Measurements from ENCODE around the gene SYTL4.

The SYTL4 gene

DNA sequence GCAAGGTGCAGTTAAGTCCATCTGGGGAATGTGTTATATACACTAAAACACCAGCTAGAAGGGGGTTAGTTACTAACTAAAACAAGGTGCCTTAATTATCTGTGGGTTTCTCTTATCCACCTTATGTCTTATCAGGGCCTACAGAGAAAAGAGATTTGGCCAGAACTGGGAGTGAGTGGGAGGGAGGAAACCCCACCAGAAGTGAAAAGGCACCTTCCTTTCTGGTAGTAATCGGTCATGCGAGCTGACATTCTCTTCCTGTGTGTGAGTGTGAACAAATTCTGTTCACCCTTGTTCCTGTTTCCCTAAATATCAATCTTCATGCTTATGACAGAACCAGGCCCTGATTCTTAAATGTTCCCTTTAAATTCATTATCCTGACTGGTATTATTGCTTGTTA lies 44.4 kb downstream of the SYTL4 start:
- no peak for DNase-seq (ENCODE audit: low spot score)

- DNase-seq (ENCODE audit: low spot score), result no peak
These were observed 44.8 kb downstream of the SYTL4 start for GRCh38 chrX:100687128-100687527.

- DNase-seq (ENCODE audit: low spot score), result no peak
These were observed 46.0 kb downstream of the SYTL4 start for GRCh38 chrX:100685997-100686305.

DNA sequence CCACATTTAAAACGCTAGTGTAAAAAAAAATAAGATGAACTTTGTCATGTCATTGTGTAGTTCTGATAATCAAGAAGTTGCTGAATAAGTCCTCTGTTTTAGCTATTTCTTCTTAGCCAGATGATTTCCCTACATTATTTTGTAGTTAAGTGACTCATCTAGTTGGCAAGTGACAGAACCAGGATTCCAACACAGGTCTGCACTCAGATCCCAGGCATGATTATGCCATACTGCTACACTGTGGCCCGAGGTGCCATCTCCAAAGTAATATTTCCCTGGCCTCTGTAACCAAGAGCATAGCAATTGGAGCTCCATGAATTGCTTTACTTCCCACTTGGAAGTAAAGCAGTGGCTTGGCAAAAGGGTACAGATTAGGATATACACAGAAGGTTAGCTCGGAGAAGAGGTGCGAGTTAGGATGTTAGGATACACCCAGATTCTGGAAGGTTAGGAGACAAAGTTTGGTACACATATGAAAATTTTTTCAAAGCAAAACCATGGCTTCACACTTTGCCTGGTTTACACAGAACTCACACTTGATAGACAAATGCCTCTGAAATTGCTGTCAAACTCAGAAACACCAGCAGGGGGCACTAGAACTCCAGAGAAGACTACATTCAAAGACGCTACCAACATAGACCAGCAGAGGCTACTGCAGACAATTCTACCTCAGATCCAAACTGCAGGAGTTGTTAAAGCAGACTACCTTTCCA lies 46.5 kb downstream of the SYTL4 start:
- peak; percentile 45 for DNase-seq (ENCODE audit: low spot score)

- DNase-seq (ENCODE audit: low spot score), result no peak
These were observed 49.0 kb downstream of the SYTL4 start for GRCh38 chrX:100682939-100683338.

DNA sequence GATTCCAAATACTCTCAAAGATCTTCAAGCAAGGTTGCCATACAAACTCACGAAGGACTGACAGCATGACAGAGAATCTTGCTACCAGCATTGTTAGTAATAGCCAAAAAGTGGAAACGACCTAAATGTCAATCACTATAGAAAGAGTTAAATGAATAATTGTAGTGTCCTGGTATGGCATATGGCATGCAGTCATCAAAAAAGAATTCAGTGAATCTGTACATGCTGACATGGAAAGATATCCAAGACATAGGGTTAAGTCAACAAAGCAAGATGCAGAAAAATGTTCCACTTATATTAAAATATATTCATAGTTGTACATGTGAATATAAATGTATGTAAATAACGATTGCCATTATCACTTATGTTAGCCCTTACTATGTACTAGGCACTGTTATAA lies 50.3 kb downstream of the SYTL4 start:
- DNase-seq (ENCODE audit: low spot score), result no peak

- no peak for DNase-seq (ENCODE audit: low spot score)
These were observed 51.2 kb downstream of the SYTL4 start for GRCh38 chrX:100680756-100681155.

DNA sequence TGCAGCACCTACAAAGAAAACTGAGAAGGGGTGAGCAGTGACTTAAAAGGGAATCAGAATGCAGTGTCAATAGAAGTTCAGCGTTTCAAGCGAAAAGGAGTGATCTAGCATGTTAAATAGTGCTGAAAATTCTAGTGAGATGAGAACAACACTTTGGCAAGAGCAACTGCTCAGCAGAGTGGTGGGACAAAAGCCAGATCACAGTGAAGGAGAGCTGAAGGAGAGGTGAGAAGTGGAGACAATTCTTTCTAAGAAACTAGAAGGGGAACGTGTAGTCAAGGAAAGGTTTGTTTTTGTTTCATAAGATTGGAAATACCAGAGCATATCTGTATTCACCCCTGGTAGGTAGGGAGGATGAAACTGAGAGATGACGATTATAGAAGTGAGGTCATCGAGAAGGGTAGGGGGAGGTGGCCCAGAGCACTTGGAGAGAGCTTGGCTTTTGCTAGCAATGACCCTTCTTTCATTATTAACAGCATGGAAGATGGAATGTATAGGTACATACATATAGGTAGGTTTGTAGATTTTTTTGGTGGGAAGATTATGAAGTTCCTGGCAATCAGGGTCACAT lies 54.2 kb downstream of the SYTL4 start:
- no peak for DNase-seq (ENCODE audit: low spot score)

DNA sequence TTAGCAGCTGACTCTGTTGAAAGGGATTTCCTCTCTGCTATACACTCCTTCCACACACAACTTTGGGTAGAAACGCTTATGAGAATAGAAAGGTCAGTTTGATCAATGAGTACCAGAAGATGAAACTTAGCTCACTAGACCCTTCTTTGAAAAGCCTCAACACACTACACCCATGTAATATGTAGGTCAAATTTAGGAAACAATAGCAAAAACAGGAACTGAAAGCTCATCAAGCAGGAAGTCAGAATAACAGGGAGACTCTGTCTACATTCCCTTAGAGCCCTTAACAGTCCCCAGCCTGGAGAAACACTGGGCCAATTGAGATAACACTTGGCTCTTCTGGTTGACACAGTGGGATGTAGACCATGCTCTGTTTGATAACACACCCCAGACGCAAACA lies 57.2 kb downstream of the SYTL4 start:
- no peak for DNase-seq (ENCODE audit: low spot score)

DNA sequence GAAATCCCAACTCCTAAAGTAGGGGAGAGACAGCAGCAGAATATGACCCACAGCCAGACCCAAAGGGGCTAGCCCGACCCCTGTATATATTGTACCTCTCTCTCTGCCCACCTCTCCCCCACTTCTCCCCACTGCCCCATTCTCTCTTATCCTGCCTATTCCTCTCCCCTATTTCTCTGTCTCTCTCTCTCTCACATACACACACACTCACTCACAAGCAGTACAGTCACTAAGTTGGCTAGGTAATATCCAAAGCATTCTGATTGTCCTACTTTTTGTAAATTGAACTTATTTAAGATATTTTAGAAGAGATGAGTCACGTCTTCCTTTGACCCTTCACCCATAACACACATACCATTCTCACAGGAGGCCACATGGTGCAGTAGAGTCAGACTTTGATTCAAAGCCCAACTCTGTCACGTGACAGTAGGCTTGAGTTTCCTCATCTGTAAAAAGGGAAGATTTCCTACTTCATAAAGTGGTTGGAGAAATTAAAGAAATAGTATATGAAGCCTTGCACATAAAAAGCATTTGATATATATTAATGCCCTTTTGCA lies 58.4 kb downstream of the SYTL4 start:
- DNase-seq (ENCODE audit: low spot score), result no peak

DNA sequence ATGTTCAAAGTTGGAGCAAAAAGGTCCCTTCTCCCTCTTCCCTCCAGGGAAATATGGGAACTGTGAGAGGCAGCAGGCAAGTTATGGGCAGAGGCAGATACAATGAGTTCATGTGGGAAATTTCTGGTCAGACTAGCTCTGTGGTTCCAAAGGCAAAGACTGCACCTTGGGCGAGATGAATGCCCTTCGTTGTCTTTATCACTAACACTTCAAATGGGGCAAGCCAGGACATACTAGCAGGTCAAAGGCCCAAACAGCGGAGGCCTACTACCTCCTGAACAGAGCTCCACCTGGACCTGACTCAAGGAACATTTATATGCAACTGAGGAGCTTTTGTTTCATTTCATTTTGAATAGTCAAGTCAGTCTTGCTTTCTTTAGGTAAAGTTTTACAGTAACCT lies 59.0 kb downstream of the SYTL4 start:
- no peak for DNase-seq (ENCODE audit: low spot score)

GRCh38 chrX:100663642-100664041 lies 68.3 kb downstream of the SYTL4 start:
- DNase-seq (ENCODE audit: low spot score), result no peak

DNA sequence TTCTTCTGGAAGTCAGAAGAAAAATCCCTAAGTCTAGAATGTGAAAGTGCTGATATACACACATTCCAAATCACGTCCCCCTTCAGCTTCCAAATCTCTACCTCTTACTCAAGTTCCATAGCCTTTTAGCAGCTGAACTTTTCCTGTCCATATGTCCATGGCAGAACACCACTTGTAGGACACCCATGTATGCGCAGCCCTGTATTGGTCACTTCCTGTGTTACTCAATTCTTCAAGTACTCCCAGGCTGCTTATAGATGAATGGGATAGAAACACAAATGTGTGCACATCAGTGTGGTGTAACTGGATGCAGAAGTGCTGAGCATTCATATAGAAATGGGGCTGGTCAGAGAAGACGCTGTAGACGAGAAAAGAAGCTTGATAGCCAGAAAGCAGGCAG lies 69.1 kb downstream of the SYTL4 start:
- no peak for DNase-seq (ENCODE audit: low spot score)

GRCh38 chrX:100662170-100662569 lies 69.8 kb downstream of the SYTL4 start:
- no peak for DNase-seq (ENCODE audit: low spot score)

GRCh38 chrX:100659431-100660137 lies 72.3 kb downstream of the SYTL4 start:
- no peak for DNase-seq (ENCODE audit: low spot score)

DNA sequence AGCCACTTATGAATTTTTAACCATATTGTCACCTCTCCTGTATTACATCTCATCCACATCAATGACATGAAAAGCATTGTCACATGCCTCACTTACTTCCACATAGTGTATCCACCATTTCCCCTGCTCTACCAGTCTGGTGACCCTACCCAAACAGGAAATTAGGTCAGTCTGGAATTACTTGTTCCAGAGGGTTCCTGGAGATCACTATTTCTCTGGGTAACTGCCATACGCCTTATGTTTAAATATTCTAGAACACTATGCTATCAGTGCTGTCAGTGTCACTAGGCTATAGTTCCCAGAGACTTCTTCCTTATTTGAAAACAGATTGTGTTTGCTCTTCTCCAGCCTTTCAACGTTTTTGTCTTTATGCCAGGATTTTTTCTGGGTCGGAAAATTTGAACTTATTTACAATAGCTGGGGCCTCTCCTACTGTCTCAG lies 73.0 kb downstream of the SYTL4 start:
- no peak for DNase-seq (ENCODE audit: low spot score)

GRCh38 chrX:100654261-100654660 lies 77.7 kb downstream of the SYTL4 start:
- DNase-seq (ENCODE audit: low spot score), result no peak

- DNase-seq (ENCODE audit: low spot score), result no peak
These were observed 79.7 kb downstream of the SYTL4 start for GRCh38 chrX:100652266-100652665.

DNA sequence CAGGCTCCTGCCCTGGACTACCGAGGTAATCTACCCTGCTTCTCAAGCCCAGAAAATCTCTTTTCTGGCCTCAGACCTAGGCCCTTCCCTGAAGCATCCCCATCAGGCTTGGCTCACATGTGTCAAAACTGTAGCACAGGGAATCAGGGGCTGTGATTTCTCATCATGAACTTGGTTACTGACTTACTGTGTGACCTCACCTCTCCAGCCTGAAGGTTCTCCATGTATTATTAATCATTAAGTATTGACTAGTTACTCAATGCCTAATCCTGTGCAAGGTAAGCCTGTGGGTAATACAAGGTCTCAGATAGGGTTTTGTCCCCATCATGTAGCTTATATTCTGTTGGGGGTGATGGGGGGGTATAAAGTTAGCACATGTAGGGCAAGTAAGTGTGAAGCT lies 81.1 kb downstream of the SYTL4 start:
- DNase-seq (ENCODE audit: low spot score), result no peak

GRCh38 chrX:100649550-100650356 lies 82.2 kb downstream of the SYTL4 start:
- peak; percentile 50 for DNase-seq (ENCODE audit: low spot score)

DNA sequence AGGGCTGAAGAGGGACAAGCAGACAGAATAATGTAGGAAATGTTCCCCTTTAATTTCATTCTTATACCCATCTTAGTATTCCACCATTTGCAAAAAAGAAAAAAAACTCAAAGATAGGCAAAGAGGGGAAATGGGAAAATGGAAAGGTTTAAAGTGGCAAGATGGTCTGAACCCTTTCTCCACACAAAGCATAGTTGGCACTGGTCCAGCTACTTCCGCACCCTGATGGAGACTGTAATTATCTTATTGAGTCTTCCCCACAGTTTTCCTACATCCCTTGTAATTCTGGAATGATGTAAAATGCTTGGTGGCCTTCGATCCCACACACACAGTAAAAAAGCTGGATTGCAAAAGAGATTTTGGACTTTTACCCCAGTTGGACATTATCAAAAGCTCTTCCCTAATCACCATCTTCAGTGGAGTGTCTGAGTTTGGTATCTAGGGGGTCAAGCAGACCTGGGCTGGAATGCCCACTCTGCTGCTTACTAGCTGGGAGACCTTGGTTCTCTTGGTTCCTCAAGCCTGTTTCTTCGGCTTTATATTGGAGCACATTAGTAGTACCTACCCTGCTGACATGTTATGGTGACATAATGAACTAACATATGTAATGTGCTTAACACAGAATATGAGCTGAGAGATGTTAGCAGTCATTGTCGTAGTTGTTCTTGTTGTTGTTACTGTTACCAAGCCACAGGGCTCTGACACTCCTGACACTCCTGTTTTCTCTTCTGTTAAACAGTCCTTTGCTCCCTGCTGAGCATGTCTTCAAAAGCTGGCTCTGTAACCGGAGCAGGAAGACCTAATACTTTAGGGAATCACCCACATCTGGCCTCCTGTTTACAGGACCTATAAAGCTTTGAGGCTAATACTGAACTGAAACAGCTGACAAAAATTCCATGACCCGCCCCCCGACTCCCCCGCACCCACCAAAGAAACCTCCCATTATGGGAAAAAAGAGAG lies 83.2 kb downstream of the SYTL4 start:
- DNase-seq (ENCODE audit: low spot score), result no peak
